ENCODE measurements around the gene CD72.

GRCh38 chr9:35560625-35561337 lies 57.4 kb downstream of the CD72 start:
- TF ChIP-seq NFRKB (IDR thresholded peaks at IDR 0.05) = no peak
- no peak for TF ChIP-seq SUZ12 (IDR thresholded peaks at IDR 0.05)
- TF ChIP-seq SP1 (IDR thresholded peaks at IDR 0.05) = no peak
- no peak for TF ChIP-seq HDGF (IDR thresholded peaks at IDR 0.05; ENCODE audit: borderline replicate concordance)
- no peak for TF ChIP-seq FOXM1 (IDR thresholded peaks at IDR 0.05; ENCODE audit: borderline replicate concordance)
- no peak for TF ChIP-seq ZNF384 (IDR thresholded peaks at IDR 0.05)
- TF ChIP-seq ELF4 (IDR thresholded peaks at IDR 0.05) = no peak
- TF ChIP-seq TARDBP (IDR thresholded peaks at IDR 0.05) = no peak
- TF ChIP-seq ARNT (IDR thresholded peaks at IDR 0.05) = no peak
- TF ChIP-seq LEF1 (IDR thresholded peaks at IDR 0.05; ENCODE audit: borderline replicate concordance) = no peak

Data from HEK293T (cell line).